ENCODE data around the gene ROBO1. TPM values are rescaled to one million over a fixed set of nuclear protein-coding genes. Genes with fewer than 3 reads are reported as not detected.

ROBO1 gene
- total RNA-seq, 1 donor from 2014 or later, result 169 TPM

- DNase-seq (ENCODE audit: low spot score), result no peak
- H2AFZ ChIP-seq (replicated peaks), result no peak overlapping the region
- H3K4me2 ChIP-seq, result no peak overlapping the region
- Mint-ChIP-seq H3K27me3 (ENCODE audit: insufficient read depth, low read depth) (no peaks in the 10 kb centered on the region), H3K36me3 (peaks cover 5% of the 10 kb centered on the region), H3K4me1 (no peaks in the 10 kb centered on the region), H3K27ac (no peak overlapping the region), H3K4me3 (no peak overlapping the region), H3K9me3 (no peaks in the 10 kb centered on the region)
- H3F3A ChIP-seq (ENCODE audit: low read depth), result no peaks in the 10 kb centered on the region
- no peaks in the 10 kb centered on the region for H4K20me1 ChIP-seq (ENCODE audit: low read depth)
- H3K4me3 ChIP-seq, result no peak overlapping the region
- no peaks in the 10 kb centered on the region for H3K9me3 ChIP-seq (ENCODE audit: low read depth)
- no peak overlapping the region for H3K27ac ChIP-seq
- H3K36me3 ChIP-seq, result no peaks in the 10 kb centered on the region
- no peaks in the 10 kb centered on the region for H3K27me3 ChIP-seq
- H3K9ac ChIP-seq, result no peak overlapping the region
- peaks cover 66% of the 10 kb centered on the region for H3K79me2 ChIP-seq (ENCODE audit: low read depth)
- peaks cover 3% of the 10 kb centered on the region for H3K4me1 ChIP-seq
- TF ChIP-seq EZH2 (IDR thresholded peaks at IDR 0.05) (no peak), CTCF (IDR thresholded peaks at IDR 0.05) (no peak), EZH2phosphoT487 (IDR thresholded peaks at IDR 0.05) (no peak)
These were observed 1018.7 kb downstream of the ROBO1 start for GRCh38 chr3:78749056-78749455.

DNA sequence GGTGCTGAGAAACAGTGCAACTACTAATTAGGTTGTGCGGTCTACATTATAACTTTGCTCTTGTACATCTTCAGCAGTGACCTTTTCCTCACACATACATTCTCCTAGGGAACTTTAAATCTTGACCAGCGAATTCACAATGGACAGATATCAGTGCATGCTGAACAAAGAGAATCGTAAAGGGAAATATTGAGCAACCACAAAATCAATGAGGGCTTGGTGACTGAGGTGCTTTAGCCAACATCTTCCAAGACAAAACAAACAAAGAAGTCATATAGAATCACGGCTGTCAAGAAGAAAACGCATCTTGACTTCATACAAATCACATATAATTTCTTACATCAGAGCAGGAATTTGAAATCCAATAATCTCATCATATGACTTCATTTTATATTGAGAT lies 1022.0 kb downstream of the ROBO1 start:
- Mint-ChIP-seq H3K4me3 (no peak overlapping the region), H3K27ac (no peak overlapping the region), H3K27me3 (ENCODE audit: insufficient read depth, low read depth) (no peaks in the 10 kb centered on the region), H3K36me3 (peaks cover 5% of the 10 kb centered on the region), H3K9me3 (peaks cover 3% of the 10 kb centered on the region), H3K4me1 (no peaks in the 10 kb centered on the region)
- H3K4me3 ChIP-seq, result no peak overlapping the region
- no peaks in the 10 kb centered on the region for H3K4me1 ChIP-seq
- no peak overlapping the region for H3K9ac ChIP-seq
- no peaks in the 10 kb centered on the region for H3K36me3 ChIP-seq
- peaks cover 42% of the 10 kb centered on the region for H3K79me2 ChIP-seq (ENCODE audit: low read depth)
- no peaks in the 10 kb centered on the region for H4K20me1 ChIP-seq (ENCODE audit: low read depth)
- H3K4me2 ChIP-seq, result no peak overlapping the region
- H3K27me3 ChIP-seq, result no peaks in the 10 kb centered on the region
- H3F3A ChIP-seq (ENCODE audit: low read depth), result no peaks in the 10 kb centered on the region
- TF ChIP-seq EZH2 (IDR thresholded peaks at IDR 0.05), result no peak
- no peak for TF ChIP-seq CTCF (IDR thresholded peaks at IDR 0.05)
- no peak for TF ChIP-seq EZH2phosphoT487 (IDR thresholded peaks at IDR 0.05)
- DNase-seq (ENCODE audit: low spot score), result no peak
- no peak overlapping the region for H3K27ac ChIP-seq
- H3K9me3 ChIP-seq (ENCODE audit: low read depth), result no peaks in the 10 kb centered on the region
- H2AFZ ChIP-seq (replicated peaks), result no peak overlapping the region

DNA sequence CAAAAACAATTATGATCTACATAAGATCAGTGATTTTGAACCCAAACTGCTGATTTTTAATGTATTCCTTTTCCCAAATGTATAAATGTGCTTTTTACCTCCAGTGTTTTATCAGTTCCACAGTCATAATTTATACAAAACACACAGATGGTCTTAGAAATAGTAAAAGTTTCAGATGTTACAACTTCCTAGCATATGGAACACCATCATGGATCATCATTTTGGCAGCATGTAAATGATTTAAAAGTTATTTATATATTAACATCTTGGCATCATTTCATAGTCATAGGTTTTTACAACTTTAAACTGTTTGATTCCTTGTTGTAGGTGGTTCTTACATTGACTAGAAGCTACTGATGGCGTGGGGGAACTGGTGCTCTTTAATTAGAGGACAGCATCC lies 1025.3 kb downstream of the ROBO1 start:
- TF ChIP-seq EZH2 (IDR thresholded peaks at IDR 0.05) (no peak), EZH2phosphoT487 (IDR thresholded peaks at IDR 0.05) (no peak), CTCF (IDR thresholded peaks at IDR 0.05) (no peak)
- Histone ChIP-seq H3K79me2 (ENCODE audit: low read depth) (peaks cover 40% of the 10 kb centered on the region), H3K9me3 (ENCODE audit: low read depth) (no peaks in the 10 kb centered on the region), H3K36me3 (no peaks in the 10 kb centered on the region), H3K27ac (no peak overlapping the region), H3F3A (ENCODE audit: low read depth) (no peaks in the 10 kb centered on the region), H3K4me1 (peaks cover 9% of the 10 kb centered on the region), H3K27me3 (no peaks in the 10 kb centered on the region), H4K20me1 (ENCODE audit: low read depth) (peaks cover 3% of the 10 kb centered on the region), H3K9ac (no peak overlapping the region), H2AFZ (replicated peaks) (no peak overlapping the region), H3K4me2 (no peak overlapping the region), H3K4me3 (no peak overlapping the region)
- peaks cover 5% of the 10 kb centered on the region for H3K36me3 Mint-ChIP-seq
- DNase-seq (ENCODE audit: low spot score), result no peak
- H3K9me3 Mint-ChIP-seq, result peaks cover 3% of the 10 kb centered on the region
- H3K4me1 Mint-ChIP-seq, result peaks cover 5% of the 10 kb centered on the region
- H3K27me3 Mint-ChIP-seq (ENCODE audit: insufficient read depth, low read depth), result no peaks in the 10 kb centered on the region
- H3K27ac Mint-ChIP-seq, result no peak overlapping the region
- H3K4me3 Mint-ChIP-seq, result no peak overlapping the region
